Gastroesophageal sphincter (tissue), 3 donors: ENCODE data around the gene SULT1B1.

Experiments used
- CTCF ChIP-seq, 4 experiments: fragments of 200-600 bp in 2 of 4; fragments of 450-650 bp in 2 of 4; sonication (generic) in 1 of 4; IDR thresholded peaks; one replicate each; pipeline ENCODE4 v1.5.1; 2017 to 2019; ENCODE audit warnings: antibody characterized with exemption in 4 of 4, mild to moderate bottlenecking in 2 of 4, moderate library complexity in 2 of 4
- EP300 ChIP-seq: sonication (generic); formaldehyde crosslinking; IDR thresholded peaks from one replicate; pipeline ENCODE4 v1.6.1; 2017; ENCODE audit warnings: antibody characterized with exemption, mild to moderate bottlenecking
- POLR2A ChIP-seq, 2 donors: fragments of 450-650 bp; IDR thresholded peaks; one replicate each; pipeline ENCODE4 v1.6.1; 2017; ENCODE audit warnings: antibody characterized with exemption in 2 of 2, mild to moderate bottlenecking in 2 of 2, moderate library complexity in 1 of 2
- POLR2AphosphoS5 ChIP-seq: sonication (generic); formaldehyde crosslinking; IDR thresholded peaks from one replicate; pipeline ENCODE4 v1.6.1; 2017; ENCODE audit warnings: antibody characterized with exemption

- TF ChIP-seq CTCF (IDR thresholded peaks at IDR 0.05), result no peak
- no peak for TF ChIP-seq POLR2AphosphoS5
- no peak for TF ChIP-seq POLR2A (IDR thresholded peaks at IDR 0.05)
- TF ChIP-seq EP300, result no peak
These were observed 3.0 kb downstream of the SULT1B1 start for GRCh38 chr4:69757464-69757863.
